Chondrocyte (in vitro differentiated cells): ENCODE data around the gene KLHL11. TPM values are rescaled to one million over a fixed set of nuclear protein-coding genes. Genes with fewer than 3 reads are reported as not detected.
A peak's percentile ranks its signal among the peaks of the same experiment; 100 is the strongest.

ENCODE experiments used
- DNase-seq: peaks from one replicate; pipeline ENCODE4 v3.0.0; 2021; ENCODE audit warnings: mixed read lengths, low spot score
- H3K27ac Mint-ChIP-seq: one replicate; pipeline ENCODE4 v1.8.0; 2021; ENCODE audit warnings: mild to moderate bottlenecking, moderate library complexity, mixed read lengths; ENCODE audit not compliant: unreplicated experiment
- H3K27me3 Mint-ChIP-seq: 2 replicates; pipeline ENCODE4 v1.8.0; 2021; ENCODE audit warnings: low read depth, mixed read lengths
- H3K36me3 Mint-ChIP-seq: 2 replicates; pipeline ENCODE4 v1.8.0; 2021; ENCODE audit warnings: low read depth, mixed read lengths
- H3K4me1 Mint-ChIP-seq: 2 replicates; pipeline ENCODE4 v1.8.0; 2021; ENCODE audit warnings: low read depth, mild to moderate bottlenecking, mixed read lengths
- H3K4me3 Mint-ChIP-seq: one replicate; pipeline ENCODE4 v1.8.0; 2021; ENCODE audit warnings: mild to moderate bottlenecking, moderate library complexity, mixed read lengths; ENCODE audit not compliant: unreplicated experiment
- H3K9me3 Mint-ChIP-seq: 2 replicates; pipeline ENCODE4 v1.8.0; 2021; ENCODE audit warnings: low read depth, mixed read lengths
- total RNA-seq: library from RNA; stranded (reverse); gene quantifications from 3 replicates; pipeline ENCODE4 v1.2.1, GENCODE V29; 2021
- TF ChIP-seq, protein P1 (sequence below): fragments of 200-600 bp; sonication (generic); IDR thresholded peaks from 2 replicates; pipeline ENCODE4 v1.5.0; 2021; ENCODE audit warnings: antibody characterized with exemption, mild to moderate bottlenecking, moderate library complexity

Gene KLHL11
- total RNA-seq, 1 donor from 2014 or later = 15.3 TPM

DNA sequence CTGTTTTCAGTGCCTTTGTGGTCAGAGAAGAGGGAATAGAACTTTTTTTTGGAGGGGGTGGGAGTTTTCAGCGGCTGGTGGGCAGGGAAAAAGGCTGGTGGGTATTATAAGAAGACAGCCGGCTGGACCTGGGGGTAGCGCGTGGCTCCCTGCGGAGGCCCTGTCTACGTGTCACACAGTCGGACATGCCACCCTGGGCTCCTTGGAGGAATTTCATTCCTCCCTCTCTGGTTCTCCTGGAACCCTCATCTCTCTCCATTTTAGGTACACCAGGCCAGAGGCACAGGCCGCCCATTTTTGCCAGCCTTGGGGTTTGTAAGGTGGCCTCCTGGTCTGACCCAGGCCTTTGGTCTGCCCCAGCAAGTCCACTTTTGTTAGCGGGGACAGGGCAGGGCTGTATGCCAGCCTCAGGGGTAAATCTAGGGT, 51.5 kb downstream of the KLHL11 start:
- Mint-ChIP-seq H3K4me3 (peak overlapping the region; percentile 99), H3K27me3 (no peaks in the 10 kb centered on the region), H3K27ac (peak overlapping the region; percentile 95), H3K4me1 (peaks cover 46% of the 10 kb centered on the region), H3K36me3 (peaks cover 19% of the 10 kb centered on the region), H3K9me3 (no peaks in the 10 kb centered on the region)
- DNase-seq = no peak
- TF ChIP-seq, protein P1, sequence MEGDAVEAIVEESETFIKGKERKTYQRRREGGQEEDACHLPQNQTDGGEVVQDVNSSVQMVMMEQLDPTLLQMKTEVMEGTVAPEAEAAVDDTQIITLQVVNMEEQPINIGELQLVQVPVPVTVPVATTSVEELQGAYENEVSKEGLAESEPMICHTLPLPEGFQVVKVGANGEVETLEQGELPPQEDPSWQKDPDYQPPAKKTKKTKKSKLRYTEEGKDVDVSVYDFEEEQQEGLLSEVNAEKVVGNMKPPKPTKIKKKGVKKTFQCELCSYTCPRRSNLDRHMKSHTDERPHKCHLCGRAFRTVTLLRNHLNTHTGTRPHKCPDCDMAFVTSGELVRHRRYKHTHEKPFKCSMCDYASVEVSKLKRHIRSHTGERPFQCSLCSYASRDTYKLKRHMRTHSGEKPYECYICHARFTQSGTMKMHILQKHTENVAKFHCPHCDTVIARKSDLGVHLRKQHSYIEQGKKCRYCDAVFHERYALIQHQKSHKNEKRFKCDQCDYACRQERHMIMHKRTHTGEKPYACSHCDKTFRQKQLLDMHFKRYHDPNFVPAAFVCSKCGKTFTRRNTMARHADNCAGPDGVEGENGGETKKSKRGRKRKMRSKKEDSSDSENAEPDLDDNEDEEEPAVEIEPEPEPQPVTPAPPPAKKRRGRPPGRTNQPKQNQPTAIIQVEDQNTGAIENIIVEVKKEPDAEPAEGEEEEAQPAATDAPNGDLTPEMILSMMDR = no peak

DNA sequence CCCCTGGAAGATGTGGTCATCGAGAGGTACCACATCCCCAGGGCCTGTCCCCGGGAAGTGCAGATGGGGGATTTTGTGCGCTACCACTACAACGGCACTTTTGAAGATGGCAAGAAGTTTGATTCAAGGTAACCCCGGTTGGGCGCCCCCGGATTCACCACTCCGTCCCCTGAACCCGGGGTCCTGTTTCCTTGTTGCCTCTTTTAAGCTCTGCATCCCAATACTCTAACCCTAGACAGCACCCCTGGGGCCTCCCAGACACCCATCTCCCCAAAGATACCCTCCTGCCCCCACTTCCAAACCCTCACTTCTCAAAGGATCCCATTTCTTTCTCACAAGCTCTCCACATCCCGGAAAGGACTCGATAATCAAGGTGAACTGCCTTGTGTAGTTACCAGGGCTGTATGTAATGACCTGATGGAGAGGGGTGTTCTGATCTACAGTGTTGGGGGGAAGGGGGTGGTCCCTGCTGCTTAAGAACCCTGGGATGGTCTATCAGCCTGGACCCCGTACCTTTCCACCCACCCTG, 52.0 kb downstream of the KLHL11 start:
- Mint-ChIP-seq H3K27ac (peak overlapping the region; percentile 95), H3K4me3 (peak overlapping the region; percentile 99), H3K36me3 (peaks cover 18% of the 10 kb centered on the region), H3K9me3 (no peaks in the 10 kb centered on the region), H3K4me1 (peaks cover 46% of the 10 kb centered on the region), H3K27me3 (no peaks in the 10 kb centered on the region)
- DNase-seq = no peak
- TF ChIP-seq, protein P1 = no peak

DNA sequence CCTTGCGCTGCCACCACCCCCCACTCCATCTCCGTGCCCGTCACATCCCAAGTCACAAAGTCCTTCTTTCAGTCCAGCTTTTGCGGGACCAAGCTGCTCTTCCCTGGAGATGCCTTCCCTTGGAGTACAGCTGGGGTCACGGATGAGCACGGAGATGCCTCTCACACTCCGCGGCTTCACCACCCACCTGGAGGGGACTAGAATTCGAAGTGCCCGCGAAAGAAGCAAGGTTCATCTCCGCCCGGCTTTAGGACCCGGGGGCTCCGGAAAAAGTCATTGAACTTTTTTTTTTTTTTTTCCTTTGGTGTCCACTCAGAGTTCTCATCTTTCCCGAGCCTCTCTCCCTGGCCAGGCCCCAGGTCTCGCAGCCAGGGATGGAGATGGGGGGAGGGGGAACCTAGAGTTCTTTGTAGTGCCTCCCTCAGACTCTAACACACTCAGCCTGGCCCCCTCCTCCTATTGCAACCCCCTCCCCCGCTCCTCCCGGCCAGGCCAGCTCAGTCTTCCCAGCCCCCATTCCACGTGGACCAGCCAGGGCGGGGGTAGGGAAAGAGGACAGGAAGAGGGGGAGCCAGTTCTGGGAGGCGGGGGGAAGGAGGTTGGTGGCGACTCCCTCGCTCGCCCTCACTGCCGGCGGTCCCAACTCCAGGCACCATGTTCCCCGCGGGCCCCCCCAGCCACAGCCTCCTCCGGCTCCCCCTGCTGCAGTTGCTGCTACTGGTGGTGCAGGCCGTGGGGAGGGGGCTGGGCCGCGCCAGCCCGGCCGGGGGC, 52.7 kb downstream of the KLHL11 start, which contains the start of gene FKBP10:
TSS of gene FKBP10 (plus strand) at position 624 of the 771 bp plus-strand sequence. CDS start at position 655, 31 bp downstream.
- Mint-ChIP-seq H3K27ac (peak within 1 kb of the TSS; percentile 95), H3K4me1 (peaks cover 46% of the 10 kb centered on the region), H3K27me3 (no peaks in the 10 kb centered on the region), H3K36me3 (peaks cover 15% of the 10 kb centered on the region), H3K4me3 (peak within 1 kb of the TSS; percentile 99), H3K9me3 (no peaks in the 10 kb centered on the region)
- DNase-seq = peak; percentile 96
- TF ChIP-seq, protein P1 = no peak

DNA sequence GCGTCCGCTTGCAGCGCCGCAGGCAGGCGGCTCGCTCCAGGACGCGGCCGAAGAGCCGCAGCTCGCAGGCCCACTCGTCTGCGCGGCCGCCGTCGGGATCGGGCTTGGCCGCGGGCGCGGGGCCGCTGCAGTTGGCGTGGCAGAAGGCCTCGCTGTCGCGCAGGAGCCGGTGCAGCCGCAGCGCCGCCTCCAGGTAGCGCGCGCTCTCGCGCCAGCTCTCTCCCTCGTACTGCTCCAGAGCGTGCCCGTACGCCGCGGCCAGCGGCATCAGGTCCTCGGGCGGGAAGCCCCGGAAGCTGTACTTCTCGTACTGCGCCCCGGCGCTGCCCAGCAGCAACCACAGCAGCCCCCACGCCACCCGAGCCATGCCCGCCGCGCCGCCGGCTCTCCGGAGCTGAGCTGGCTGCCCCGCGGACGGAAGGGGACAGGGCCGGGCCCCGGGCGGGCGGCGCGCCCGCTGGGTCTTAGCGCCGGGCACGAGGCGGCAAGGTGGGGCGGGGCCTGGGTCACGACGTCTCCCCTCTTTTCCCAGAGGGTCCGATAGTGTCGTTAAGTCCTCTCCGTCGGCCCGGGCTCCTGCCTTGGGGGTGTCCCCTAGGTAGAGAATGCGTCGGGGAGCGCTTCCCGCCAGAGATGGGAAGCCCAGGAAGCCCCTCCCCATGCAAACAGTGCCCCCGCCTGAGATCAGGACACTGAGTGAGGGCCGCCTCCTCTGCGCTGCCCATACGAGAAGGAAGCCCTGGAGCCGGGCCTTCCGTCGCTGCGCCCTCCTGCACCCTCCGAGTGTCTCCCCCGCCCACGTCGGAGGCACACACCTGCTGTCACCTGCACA, 53.5 kb downstream of the KLHL11 start, which contains the start of gene P3H4:
TSS of gene P3H4 (minus strand) at position 401 of the 832 bp plus-strand sequence. CDS start at position 367, 34 bp downstream.
- TF ChIP-seq, protein P1 = peak; percentile 83
- Mint-ChIP-seq H3K36me3 (peaks cover 12% of the 10 kb centered on the region), H3K4me1 (peaks cover 41% of the 10 kb centered on the region), H3K27ac (peak within 1 kb of the TSS; percentile 95), H3K27me3 (no peaks in the 10 kb centered on the region), H3K9me3 (no peaks in the 10 kb centered on the region), H3K4me3 (peak within 1 kb of the TSS; percentile 99)
- DNase-seq = no peak
